GM19467 (cell line): ENCODE data around the gene CLMP.
"Not testable (repeated sequence)": the region's sequence is repeated elsewhere in the genome, so short reads cannot be mapped to it uniquely, and the experiment has no call there.

Experiments
- ATAC-seq: cut with Tn5 transposase; IDR thresholded peaks from one replicate; pipeline ENCODE4 v1.9.1; 2021; ENCODE audit warnings: mild to moderate bottlenecking, moderate library complexity; ENCODE audit not compliant: unreplicated experiment

Gene CLMP

DNA sequence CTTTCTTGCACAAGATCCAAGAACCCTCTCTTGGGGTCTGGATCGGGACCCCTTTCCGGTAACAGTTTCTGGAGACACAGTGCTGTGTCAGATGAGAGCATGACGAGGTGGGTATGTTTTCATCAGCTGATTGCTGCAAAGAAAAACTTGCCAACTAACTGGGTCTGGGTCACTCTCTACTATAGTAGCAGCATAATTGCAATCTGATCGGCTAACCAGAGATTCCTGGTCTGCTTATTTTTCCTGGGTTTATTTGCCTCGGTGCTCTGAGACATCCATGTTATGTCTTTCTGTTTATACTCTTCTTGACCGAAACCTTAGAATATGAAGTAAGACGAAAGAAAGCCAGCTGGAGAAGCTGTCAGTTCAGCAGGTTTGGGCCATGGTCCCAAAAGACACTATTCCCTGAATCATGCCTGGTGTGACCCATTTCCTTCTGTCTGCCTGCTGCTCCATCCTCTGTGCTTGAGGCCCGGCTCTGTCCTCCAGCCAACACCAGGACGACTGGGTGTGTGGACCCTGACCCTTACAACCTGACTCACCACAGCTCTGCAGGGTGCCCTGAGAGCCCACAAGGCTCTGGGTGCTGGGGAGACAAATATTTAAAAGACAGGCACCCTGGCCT lies 24.1 kb upstream of the CLMP start:
- ATAC-seq, result no peak

DNA sequence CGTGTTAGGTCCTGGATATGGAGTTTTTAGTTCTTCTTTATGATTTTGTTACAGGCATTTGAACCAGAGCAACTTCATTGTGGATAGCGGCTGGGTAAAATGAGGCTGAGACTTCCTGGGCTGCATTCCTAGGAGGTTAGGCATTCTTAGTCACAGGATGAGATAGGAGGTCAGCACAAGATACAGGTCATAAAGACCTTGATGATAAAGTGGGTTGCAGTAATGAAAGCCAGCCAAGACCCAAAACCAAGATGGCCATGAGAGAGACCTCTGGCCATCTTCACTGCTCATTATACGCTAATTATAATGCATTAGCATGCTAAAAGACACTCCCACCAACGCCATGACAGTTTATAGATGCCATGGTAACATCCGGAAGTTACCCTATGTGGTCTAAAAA lies 23.4 kb upstream of the CLMP start:
- ATAC-seq, result no peak

DNA sequence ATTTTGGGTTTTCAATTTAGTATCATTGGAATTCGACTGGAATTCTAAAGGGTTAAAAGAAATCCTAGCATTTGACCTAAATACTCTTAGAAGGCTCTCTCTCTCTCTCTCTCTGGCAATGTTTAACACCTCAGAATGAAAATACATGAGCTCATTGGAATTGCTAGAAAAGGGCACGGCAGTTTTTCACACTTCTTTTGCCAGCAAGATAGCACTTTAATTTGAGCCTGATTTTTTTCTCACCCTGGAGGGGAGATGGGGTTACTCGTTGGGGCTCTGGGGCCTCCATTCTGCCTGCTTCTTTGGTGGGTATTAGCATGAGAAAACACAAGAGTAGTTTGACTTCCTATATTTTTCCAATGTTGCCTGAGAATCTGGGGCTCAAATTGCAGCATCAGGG lies 22.8 kb upstream of the CLMP start:
- ATAC-seq, result no peak

DNA sequence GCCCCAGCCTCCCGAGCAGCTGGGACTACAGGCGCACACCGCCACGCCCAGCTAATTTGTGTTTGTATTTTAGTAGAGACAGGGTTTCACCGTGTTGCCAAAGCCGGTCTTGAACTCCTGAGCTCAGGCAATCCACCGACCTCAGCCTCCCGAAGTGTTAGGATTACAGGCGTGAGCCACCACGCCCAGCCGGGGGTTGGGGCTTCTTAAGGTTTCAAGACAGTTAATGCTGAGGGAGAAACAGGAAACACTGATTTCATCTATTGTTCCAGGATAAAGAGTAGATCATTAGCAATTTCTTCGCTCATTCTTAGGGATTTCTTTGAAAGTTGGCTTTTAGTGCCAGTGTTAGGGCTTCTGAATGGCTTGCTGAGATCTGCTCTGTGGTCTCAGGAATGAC lies 21.2 kb upstream of the CLMP start:
- ATAC-seq, result no peak

DNA sequence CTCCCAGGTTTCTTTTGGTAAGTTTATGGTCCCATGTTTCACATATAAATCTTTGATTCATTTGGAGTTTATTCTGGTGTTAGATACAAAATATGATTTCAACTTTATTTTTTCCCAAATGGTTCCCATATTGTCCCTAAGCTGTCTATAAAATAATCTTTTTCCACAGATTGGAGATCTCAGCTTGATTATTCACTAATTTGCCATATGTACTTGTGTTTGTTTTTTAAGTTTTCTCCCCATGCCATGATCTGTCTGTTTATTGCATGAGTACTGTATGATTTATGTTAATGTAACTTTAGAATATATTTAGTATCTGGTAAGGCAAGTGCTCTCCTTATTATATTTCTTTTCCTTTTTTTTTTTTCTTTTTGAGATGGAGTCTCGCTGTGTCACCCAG lies 19.9 kb upstream of the CLMP start:
- ATAC-seq, result no peak

DNA sequence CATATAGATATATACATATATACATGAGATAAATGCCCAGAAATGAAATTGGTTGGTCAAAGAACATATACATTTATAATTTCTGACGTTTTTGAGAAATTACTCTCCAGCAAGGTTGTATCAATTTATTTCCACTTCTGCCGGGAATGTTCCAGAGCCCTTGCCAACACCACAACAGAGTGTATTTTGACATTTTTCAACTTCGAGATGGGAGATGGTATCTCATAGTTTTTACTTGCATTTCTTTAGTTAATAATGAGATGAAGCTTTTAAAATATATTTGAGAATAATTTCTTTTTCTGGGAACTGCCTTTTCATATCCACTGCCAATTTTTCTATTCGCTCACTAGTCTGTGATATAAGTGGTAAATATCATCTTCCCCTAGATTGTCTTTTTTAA lies 19.3 kb upstream of the CLMP start:
- ATAC-seq, result no peak

DNA sequence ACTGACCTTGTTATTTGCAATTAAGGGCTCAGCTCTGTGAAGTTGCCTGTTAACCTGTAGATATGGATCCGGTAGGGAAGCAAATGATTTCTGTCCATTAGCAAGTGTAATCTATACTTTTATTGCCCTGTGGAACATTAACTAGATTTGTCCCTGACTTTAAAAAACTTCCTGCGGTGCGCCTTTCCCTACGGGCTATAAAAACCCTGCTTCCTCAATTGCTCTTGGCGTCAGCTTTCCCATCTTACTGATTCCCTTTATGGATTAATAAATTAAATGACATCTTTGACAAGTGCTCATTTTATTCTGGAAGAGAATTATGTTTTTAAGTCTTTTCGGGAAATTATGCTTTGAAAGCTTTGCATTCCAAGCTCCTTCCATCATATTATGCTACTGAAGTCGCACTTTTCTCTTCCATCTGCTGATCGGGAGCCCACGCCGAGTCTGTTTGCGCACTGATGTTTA lies 18.3 kb upstream of the CLMP start:
- ATAC-seq, result no peak

DNA sequence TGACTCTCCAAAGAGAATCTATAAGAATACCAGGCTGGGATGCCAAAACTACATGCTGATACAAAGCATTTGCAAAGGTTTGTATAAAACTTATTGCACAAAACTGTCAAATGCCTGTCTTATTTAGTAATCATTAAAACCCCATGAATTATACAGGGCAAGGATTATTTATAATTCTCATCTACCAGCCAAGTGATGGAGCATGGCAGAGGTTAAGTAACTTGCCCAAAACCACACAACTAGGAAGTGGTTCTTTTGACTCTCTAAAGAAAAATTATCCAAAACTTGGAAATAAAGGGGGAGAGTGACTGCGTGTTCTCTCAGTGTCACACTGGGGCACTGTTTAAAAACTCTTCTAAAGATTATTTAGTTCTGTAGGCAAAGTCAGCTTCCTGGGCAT lies 17.4 kb upstream of the CLMP start:
- ATAC-seq, result no peak

DNA sequence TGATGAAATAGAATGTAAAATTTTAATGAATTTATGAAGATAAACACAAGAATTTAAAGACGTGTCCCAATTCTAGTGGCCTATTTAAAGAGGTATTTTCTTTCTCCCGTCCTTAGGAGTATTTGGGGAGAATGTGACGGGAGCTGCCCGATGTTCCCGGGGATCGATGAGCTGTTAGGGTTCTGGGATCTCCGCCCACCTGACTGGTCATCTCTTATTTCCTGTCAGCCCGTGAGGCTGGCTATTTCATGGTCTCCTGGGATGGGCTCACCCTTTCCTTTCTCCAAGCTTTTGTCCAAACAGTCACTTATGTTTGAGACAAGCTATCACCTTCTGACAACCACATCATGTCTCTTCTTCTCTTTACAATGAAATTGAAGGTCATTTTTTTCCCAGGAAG lies 16.9 kb upstream of the CLMP start:
- no peak for ATAC-seq

DNA sequence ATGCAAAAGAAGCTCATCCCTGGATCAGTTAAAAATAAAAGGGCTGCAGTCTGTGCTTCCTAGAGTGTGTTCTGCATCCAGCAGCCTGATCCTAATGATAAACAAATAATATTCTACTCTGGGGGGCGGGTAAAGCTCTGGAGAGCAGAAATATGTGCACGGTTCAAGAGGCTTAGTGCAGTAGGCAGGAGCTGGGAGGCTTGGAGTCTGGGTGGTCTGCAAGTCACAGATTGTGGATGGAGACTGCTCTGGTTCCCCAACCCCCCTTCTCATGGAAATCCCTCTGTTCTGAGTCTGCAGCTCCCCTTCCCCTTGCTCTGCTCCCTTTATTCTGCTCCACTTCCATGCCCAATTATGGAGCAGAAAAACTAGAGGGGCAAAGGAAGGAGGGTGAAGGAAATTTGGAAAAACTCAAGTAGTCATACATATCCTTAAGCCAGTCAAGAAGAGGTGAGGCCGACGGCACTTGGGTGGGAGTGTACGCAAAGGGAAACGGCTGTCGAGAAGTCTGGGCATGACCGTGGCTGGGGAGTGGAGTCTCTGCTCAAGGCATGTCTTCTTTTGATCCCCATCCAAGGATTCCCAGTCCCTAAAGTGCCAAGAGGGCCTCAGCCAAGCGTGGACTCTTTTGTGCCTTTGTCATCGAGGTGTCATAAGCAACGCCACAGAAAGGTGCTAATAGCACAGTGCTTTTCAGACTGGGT lies 16.3 kb upstream of the CLMP start:
- no peak for ATAC-seq

DNA sequence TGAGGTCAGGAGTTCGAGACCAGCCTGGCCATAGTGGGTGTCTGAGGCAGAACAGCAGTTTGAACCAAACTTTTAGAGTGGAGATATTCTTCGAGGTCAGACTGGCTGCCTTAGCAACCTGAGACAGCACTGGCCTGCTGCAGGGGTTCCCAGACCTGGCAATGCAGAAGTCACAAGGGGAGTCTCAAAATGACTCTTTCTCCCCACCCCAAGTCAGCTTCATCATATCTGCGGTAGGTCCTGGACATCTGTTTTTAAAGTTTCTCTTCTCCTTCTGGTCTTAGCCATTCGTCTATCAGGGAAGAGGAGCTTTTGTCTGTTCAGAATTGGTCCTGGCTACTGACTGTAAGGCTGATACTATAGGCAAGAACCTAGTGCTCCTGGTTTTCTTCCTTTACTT lies 14.5 kb upstream of the CLMP start:
- no peak for ATAC-seq

DNA sequence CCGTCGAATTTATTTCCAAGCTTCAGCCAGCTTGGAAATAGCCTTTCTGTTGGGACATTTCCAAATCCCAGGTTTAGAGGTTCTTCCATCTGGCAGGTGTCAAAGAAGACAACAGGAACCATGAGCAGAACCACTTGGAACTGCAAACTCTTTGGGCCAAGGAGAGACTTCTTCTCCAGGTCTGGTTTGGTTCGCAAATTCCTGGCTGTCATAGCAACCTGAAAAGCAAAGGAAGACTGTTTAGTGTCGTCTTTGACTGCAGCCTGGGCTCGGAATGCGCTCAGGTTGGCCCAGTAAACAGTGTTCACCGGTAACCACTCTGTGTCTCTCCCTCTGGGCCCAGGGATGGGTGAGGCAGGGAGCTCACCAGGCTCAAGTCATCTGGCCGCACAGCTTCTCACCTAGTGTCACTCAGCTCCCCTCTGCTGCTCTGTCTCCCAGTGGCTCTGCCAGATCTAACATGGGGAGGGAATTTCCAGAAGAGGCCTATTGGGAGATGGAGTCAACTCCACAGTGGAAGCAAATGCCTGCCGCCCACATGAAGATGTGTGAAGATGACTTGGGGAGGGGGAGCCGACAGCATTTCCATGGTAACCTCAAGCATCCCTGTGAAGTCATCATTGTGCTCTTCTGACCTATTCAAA lies 11.9 kb upstream of the CLMP start:
- no peak for ATAC-seq

DNA sequence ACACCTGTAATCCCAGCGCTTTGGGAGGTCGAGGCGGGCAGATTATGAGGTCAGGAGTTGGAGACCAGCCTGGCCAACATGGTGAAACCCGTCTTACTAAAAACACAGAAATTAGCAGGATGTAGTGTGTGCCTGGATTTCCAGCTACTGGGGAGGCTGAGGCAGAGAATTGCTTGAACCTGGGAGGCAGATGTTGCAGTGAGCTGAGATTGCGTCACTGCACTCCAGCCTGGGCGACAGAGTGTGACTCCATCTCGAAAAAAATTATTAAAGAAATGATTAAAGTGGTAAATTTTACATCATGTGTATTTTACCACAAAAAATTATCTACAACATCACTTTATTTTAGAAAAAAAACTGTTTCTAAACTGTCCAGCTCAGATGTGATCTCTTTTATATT lies 11.0 kb upstream of the CLMP start:
- ATAC-seq, result not testable (repeated sequence)

DNA sequence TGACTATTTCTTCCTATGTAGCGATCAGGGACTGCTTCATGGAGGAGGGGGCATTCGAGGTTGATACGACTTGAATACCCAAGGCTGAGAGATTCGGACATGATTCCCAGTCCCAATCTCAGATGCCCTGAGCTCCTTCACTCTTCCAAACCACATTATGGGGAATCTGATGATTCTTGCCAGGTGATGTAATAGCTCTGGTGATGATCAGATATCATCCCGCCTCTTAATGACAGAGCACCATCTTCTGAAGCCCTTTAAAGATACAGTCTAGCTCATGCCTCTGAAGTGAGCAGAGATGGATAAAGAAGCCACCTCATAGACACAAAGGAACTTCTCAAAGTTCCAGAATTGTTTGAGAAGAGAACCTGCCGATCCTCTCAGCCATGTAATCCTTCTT lies 8.9 kb upstream of the CLMP start:
- ATAC-seq, result no peak

DNA sequence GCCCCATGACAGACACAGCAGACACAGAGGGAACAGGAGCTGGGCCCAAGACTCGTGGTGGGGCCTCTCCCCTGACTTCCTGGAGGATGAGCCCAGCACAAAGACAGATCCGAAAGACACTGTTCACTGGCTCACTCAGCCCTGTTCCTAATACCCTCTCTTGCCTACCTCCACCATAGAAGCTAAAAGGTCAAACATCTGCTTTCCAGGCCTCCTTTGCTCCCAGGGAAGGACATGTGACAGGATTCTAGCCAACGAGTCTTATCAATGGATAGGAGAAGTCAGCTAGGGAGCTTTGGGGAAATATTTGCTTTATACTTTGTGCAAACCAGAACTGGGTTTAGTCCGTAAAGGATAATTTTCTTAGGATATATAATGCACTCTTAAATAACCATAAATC lies 8.4 kb upstream of the CLMP start:
- no peak for ATAC-seq

DNA sequence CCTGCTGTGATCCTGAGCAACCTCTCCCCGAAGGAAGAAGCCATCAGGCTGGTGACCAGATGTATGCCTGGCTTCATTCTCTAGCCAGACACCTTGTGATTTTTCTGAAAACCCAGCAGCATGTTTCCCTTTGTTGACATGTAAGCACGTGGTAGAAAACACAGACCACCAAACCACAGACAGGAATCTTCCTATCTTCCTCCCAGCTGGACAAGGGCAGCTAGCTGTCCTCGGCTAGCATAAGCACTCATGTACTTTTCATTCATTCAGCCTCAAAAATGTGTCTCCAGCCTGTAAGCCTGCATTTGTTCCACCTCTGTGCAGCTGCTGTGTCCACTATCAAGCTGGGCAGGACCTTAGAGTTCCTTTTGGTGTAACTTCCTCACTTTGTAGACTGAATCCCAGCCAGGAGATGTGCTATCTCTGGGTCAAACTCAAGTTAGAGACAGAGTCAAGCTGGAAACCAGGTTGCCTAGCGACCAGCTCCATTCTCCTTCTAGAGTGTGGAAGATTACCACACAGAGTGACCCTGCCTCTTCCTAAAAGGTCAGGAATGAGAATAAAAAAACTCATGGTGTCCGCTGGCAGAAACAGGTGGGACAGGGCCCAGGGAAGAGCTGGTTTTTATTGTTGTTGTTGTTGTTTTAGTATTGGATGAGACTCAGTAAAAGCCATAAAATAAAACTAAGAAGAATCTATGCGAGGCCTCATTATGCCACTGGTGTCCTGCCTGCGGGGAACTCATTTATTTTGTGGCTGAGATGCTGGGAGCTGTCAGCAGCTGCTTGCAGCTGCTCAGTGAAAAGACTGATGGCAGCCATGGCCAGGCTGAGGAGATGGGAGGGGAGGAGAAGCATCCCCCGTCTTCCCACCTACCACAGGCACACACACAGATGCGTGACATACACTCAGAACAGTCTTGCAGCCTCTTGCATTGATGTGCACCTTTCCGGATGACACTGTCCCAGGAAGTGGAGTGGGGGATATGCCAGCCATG lies 7.4 kb upstream of the CLMP start:
- no peak for ATAC-seq

DNA sequence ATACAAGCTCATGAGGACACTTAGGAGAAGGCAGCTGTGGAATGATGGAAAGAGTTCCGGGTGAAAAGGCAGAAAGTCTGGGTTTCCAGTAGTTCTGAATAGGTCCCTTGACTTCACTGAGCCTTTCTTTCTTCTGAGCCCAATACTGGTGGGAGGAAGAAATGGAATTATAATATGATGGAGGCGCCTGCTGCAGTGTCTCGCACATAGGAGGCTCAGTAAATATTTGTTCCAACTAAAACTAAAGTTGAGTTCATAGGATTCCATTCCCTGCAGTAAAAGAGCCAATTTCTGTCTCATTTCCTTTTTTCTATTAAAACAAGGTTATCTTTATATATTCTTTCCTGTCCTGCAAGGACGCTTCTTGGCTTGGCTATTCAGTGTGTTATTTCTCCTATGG lies 5.2 kb upstream of the CLMP start:
- ATAC-seq, result no peak

DNA sequence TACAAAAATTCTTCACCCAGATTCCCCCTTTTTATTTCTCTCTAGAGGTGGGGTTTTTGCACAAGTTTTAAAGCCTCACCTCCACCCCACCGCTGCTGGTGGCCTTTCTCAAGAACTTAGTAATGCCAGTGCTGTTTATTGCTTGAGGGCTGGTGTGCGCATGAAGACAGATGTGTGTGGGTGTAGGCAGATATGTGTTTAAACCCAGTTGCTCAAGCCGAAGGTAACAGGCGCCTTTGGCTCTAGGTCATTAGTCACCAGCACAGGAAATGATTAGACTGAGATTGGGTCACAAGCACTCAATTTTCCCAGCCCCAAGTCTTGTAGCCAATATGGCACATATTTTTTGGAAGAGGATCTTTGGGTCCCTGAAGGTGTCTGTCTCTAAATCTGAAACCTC lies 2.7 kb upstream of the CLMP start:
- ATAC-seq, result no peak

DNA sequence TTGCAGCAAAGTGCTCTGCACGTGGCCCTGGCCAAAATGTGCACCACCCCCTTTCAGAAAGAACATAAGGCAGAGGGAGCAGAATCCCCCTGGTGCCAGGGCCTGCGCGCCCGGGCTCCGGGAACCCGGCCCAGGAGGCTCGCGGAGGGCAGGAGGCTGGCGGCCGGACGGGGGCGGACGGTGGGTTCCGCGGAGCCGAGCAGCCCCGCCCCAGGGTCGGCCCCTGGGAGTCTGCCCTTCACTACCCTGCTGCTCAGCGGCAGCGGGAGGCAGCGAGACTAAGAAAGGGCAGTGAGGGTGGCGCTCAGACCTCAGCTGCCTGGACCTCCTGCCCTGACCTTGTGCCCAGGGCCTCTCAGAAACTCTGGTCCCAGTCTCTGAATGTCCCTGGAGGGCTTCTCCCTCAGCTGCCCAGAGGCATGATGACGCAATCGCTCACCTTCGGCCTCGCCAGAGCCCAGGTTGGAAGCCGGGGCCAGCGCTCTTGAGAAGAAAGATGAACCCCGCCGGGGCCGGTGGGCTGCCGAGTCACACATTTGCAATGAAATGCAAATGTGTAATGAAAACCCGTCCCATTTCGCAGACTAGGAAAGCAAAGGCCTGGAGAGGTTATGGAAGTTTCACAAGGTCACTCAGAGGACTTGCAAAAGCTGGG lies 1.1 kb upstream of the CLMP start:
- ATAC-seq, result no peak

DNA sequence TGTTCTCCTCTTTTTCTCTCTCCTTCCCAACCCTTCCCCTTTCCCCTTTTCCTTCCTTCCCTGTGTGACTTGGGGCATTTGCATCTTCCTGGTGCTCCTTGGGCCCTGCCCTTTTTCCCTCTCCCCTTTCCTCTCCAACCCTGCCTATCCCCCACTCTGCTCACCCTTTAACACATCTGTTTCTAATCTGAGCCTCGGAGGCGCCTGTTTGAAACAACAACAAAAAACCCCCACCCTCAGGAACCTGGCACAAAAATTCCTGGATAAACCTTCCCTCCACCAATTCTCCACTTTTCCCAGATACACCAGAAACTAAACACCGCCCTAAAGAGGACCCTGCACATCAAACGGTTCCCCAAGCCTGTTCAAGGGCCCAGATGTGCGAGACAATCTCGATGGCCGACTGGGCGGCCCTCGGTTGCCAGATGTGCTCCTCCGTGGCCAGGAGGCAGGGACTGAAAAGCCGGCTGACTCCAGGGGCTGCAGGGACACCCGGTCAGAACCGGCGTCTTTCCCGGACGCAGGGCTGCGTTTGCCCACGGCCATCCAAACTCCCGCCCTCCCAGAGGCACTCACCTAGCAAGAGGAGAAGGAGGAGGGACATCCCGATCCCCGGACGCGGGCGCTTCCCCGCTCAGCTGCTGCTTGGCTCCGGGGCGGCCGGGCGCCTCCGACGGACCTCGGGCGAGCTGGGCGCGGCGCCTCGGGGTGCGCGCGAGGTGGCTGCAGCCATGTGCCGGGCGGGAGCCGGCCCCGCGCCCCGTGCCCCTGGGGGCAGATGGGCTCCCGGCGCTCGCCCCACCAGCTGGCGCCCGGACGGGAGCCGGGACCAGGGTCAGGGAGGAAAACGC lies 486 bp downstream of the CLMP start:
- ATAC-seq, result no peak
